Measurements from ENCODE around the gene VIPR2.

- TF ChIP-seq REST (IDR thresholded peaks at IDR 0.05; ENCODE audit: borderline replicate concordance) = no peak
- no peak for TF ChIP-seq EP300 (conservative IDR thresholded peaks at IDR 0.05; ENCODE audit: poor library complexity, severe bottlenecking)
- no peak for TF ChIP-seq CTCF (IDR thresholded peaks at IDR 0.05; ENCODE audit: poor library complexity, severe bottlenecking)
- TF ChIP-seq SMC3 (conservative IDR thresholded peaks at IDR 0.05; ENCODE audit: poor library complexity) = no peak
- no peak for TF ChIP-seq TAF1 (IDR thresholded peaks at IDR 0.05; ENCODE audit: low read depth)
- TF ChIP-seq EZH2 (IDR thresholded peaks at IDR 0.05; ENCODE audit: borderline replicate concordance, insufficient read depth, low read length, poor library complexity, severe bottlenecking) = no peak
- TF ChIP-seq RAD21 (conservative IDR thresholded peaks at IDR 0.05) = no peak
- no peak for TF ChIP-seq POLR2AphosphoS5 (IDR thresholded peaks at IDR 0.05)
- no peak for TF ChIP-seq MXI1 (conservative IDR thresholded peaks at IDR 0.05; ENCODE audit: poor library complexity, severe bottlenecking)
These were observed 32.8 kb upstream of the VIPR2 start for GRCh38 chr7:159177284-159177953.

Measured in neural cell (in vitro differentiated cells).